Head of caudate nucleus (tissue), 42 donors: ENCODE results near the gene NHEJ1.
"Not testable (repeated sequence)": the region's sequence is repeated elsewhere in the genome, so short reads cannot be mapped to it uniquely, and the experiment has no call there.

Source experiments
- DNase-seq, 42 donors: peaks; one replicate each; pipeline versions ENCODE4 v3.0.0 to v3.0.0-alpha.2; 2020 to 2021; ENCODE audit warnings: mixed read lengths in 7 of 42
- intact Hi-C: fragments of 100-400 bp; cut with DNase I; formaldehyde crosslinking; loops from one replicate; pipeline ENCODE4 v1.15.0; 2022

NHEJ1 gene, protein sequence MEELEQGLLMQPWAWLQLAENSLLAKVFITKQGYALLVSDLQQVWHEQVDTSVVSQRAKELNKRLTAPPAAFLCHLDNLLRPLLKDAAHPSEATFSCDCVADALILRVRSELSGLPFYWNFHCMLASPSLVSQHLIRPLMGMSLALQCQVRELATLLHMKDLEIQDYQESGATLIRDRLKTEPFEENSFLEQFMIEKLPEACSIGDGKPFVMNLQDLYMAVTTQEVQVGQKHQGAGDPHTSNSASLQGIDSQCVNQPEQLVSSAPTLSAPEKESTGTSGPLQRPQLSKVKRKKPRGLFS

DNA sequence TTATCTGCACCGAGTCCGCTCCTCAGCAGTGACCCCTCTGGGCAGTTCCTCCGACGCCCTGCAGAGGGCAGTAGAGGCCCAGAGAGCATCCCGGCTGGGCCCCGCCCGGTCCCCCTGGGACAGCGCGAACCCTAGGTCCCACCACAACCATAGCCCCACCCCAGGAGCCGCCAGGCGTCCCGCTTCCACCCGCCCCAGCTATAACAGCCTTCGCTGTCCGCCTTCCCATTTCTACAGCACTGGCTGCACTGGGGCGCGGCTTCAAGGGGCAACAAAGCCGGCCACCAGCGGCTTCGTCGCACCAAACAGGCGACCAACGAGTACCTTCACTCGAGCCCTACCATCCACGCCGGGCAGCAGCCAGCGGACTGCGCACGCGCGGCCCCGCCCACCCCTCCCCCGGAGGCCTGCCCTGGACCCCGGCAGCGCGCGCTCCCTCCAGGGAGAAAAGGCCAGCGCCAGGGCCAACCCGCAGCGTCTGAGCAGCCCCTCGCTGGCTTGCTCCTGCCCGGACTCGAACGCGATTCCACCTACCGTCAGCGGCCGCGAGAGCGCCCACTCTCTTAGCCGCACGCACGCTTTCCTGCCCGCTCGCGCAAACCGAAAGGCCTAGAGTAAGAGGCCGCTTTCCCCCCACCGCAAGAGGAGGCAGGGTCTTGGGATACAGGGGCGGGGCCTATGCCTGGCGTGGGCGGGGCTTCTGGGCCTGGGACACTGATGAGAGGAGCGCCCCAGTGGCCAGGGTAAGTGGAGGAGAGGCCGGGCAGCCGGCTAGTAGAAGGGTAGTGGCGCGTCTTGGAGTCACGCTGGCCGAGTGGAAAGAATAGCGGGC is at the start of gene NHEJ1:
TSS of gene NHEJ1 (minus strand) at position 630 of the 832 bp plus-strand sequence. CDS start 2,453 bp downstream, outside the sequence.
- intact Hi-C loops = loop anchor here (5.0 kb wide), 2 partner anchors 47 to 137 kb away; partner anchors contain the start of gene ZFAND2B
- peak; percentile 93 to 98 (median 96) for DNase-seq

GRCh38 chr2:219209236-219210195 is 48.9 kb upstream of the NHEJ1 start:
- intact Hi-C loops = loop anchor here (5.0 kb wide), 1 partner anchor 47 kb away; the partner anchor contains the start of gene NHEJ1
- DNase-seq = peak in 2 of 42 donors; percentile 7 to 32

DNA sequence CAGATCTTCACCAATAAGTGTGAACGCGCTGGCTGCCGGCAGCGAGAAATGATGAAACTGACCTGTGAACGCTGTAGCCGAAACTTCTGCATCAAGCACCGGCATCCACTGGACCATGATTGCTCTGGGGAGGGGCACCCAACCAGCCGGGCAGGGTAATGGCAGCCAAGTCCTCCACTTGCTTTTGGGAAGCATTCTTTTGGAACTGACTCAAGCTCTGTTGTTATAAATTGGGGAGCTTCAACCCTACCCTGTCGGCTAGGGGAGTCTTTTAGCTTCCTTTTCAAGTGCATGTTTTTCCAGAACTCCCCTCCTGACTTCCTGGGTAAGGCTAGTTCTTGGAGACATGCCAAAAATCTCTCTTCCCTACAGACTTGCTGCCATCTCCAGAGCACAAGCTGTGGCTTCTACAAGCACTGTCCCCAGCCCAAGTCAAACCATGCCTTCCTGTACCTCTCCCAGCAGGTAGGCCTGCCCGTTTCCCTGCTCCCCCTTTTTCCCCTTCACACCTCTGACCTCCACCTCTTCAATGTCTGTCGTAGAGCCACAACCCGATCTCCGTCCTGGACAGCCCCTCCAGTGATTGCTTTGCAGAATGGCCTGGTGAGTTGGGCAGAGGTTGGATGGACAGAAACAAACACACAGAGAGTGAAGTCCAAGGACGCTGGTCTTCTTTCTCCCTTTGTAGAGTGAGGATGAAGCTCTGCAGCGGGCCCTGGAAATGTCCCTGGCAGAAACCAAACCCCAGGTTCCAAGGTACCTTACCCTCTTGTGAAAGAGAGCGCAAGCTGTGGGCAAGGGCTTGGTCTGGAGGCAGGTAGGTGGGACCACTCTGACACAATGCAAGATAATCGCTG is 47.5 kb upstream of the NHEJ1 start:
- DNase-seq = peak in 2 of 42 donors; percentile 20 to 33
- intact Hi-C loops = loop anchor here (2.0 to 5.0 kb wide), 3 partner anchors 31 to 71 kb away; partner anchors contain the start of genes CNPPD1, DNAJB2 and NHEJ1

DNA sequence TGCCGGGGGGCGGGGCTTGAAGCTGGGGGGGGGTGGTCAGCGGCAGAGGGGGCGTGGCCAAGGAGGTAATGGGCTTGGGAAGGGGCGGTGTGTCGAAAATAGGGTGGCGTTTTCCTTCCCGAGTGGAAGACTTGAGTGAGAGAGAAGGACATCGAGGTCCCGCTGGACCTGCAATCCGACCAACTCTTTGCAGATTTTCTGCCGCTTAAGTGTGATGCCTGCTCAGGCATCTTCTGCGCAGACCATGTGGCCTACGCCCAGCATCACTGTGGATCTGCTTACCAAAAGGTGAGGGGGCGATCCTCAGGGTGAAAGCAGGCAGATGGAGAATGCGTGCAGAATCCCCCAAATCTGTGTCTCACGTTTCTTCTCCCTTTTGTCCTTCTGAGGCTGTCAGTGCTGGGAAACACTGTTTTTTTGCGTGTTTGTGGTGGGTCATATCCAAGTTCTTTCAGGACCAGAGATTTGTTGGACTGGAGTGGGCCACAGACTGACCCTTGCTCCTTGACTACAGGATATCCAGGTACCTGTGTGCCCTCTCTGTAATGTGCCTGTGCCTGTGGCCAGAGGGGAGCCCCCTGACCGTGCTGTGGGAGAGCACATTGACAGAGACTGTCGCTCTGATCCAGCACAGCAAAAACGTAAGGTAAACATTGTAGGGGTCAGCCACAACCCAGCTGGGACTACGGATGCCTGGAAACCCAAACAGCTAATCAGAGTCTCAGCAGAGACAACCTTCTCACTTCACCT is 46.7 kb upstream of the NHEJ1 start:
- DNase-seq = peak in 2 of 42 donors; percentile 37 to 51
- intact Hi-C loops = loop anchor here (2.0 to 5.0 kb wide), 3 partner anchors 31 to 71 kb away; partner anchors contain the start of genes CNPPD1, DNAJB2 and NHEJ1

DNA sequence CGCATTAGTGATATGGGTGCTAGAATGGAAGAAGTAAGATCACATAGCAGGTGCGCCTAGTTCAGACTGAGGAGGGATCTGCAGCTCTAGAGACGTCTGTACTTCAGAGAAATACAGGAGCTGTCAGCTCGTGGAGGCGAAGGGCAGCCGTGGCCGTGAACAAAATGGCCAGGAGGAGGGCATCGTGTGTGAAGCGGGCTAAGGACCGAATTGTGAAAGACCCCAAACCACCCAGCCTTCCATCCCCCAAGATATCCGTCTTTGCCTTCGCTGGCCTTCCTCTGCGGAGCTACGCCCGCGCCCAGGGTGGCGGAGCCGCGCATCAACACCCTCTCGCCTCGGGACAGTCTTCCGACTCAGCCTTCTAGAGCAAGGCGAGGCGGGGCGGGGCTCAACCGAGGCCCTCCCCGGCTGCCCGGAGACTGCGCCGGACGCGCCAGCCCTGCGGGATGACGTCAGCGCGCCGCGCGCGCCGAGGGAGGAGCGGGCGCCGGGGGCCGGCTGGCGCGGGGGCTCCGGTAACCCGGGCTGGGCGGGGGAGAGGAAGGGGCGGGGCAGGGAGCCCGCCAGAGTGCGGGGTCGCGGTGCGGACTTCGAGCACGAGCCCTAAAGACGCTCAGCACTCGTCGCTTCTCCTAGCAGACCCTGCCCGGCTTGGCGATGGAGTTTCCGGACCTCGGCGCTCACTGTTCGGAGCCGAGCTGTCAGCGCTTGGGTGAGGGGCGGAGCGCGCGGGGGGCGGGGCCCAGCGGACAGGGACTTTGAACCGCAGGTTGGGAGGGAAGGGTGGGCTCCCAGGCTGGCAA is 45.9 kb upstream of the NHEJ1 start, which contains the start of gene ZFAND2B:
TSS of gene ZFAND2B (plus strand) at position 455 of the 806 bp plus-strand sequence. CDS start at position 661, 206 bp downstream.
- DNase-seq = peak; percentile 85 to 99 (median 97)
- intact Hi-C loops = loop anchor here (2.0 to 5.0 kb wide), 3 partner anchors 30 to 72 kb away; partner anchors contain the start of genes CNPPD1, DNAJB2 and NHEJ1

- intact Hi-C loops = loop anchor here (2.0 to 5.0 kb wide), 3 partner anchors 29 to 73 kb away; partner anchors contain the start of genes CNPPD1, DNAJB2 and NHEJ1
- DNase-seq = peak in 1 of 42 donors; percentile 3
These were observed 45.3 kb upstream of the NHEJ1 start for GRCh38 chr2:219205981-219206327.

- peak in 1 of 42 donors; percentile 10 for DNase-seq
- intact Hi-C loops = loop anchor here (5.0 kb wide), 1 partner anchor 43 kb away; the partner anchor contains the start of gene NHEJ1
These were observed 44.5 kb upstream of the NHEJ1 start for GRCh38 chr2:219205165-219205538.

- intact Hi-C loops = loop anchor here (5.0 kb wide), 1 partner anchor 42 kb away; the partner anchor contains the start of gene NHEJ1
- DNase-seq = peak in 1 of 42 donors; percentile 29
These were observed 44.0 kb upstream of the NHEJ1 start for GRCh38 chr2:219204425-219205164.

DNA sequence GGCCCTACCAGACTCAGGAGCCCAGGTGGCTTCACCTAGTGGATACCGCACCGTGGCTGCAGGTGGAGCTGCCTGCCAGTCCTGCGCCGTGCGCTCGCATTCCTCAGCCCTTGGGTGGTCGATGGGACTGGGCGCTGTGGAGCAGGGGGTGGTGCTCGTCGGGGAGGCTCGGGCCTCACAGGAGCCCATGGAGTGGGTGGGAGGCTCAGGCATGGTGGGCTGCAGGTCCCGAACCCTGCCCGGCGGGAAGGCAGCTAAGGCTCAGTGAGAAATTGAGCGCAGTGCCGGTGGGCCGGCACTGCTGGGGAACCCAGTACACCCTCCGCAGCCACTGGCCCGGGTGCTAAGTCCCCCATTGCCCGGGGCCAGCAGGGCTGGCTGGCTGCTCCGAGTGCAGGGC is 40.7 kb upstream of the NHEJ1 start:
- peak in 2 of 42 donors; percentile 4 to 12 for DNase-seq
- intact Hi-C loops = not testable (repeated sequence)

- DNase-seq = peak in 4 of 42 donors; percentile 14 to 40 (median 28)
- intact Hi-C loops = not testable (repeated sequence)
These were observed 40.1 kb upstream of the NHEJ1 start for GRCh38 chr2:219200502-219201326.

DNA sequence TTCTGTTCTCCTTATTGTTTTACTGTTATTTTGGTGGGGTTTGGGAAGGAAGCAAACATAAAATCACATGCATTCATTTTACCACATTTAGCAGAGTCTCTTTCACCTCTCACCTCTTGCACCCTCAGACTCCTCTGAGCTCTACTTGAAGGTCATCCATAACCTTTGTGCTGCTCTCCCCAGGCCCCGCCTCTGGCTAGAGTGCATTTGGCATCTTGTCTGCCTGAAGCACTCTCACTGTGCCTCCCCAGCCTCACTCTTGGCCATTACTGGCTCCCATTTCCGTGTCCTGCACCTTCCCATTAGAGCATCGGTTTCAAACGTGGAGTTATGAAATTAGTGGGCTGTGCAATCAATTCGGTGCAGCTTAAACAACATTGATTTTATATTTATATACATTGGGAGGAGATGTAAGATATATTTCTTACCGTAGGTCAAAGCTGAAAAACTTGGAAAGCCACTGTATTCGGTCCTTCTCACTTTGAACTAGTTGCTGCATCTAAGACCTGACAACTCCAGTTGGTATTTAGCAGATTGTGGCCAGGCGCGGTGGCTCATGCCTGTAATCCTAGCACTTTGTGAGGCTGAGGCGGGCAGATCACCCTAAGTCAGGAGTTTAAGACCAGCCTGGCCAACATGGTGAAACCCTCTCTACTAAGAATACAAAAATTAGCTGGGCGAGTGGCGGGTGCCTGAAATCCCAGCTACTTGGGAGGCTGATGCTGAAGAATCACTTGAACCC is 39.0 kb upstream of the NHEJ1 start:
- intact Hi-C loops = no loop called here
- peak in 3 of 42 donors; percentile 5 to 7 (median 6) for DNase-seq

DNA sequence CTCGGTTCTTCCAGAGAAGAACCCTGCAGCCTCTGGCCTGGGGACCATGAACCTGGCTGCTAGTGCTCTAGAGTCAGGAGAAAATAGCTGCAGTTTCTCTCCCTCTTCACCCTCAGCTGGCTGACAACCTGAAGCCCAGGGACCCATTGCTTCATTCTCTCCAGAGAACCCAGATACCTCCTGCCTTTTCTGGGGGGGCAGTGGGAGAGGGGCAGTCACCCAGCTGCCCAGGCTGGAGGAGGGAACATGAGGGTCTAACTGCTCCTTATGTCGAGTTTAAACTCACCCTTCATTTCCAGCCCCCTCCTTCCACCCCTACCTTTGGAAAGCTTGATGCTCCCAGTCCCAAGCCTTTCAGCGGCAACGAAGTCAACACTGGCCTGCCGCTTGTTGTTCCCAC is 38.4 kb upstream of the NHEJ1 start:
- intact Hi-C loops = no loop called here
- DNase-seq = peak in 1 of 42 donors; percentile 14

- no peak for DNase-seq
- intact Hi-C loops = no loop called here
These were observed 36.8 kb upstream of the NHEJ1 start for GRCh38 chr2:219197388-219197787.
